RWPE2 (cell line): ENCODE measurements around the gene UNC119.

Experiments used
- ATAC-seq: fragments of 200-7000 bp; cut with Tn5 transposase; 3 replicates; pipeline ENCODE4 v1.9.1; 2021; ENCODE audit warnings: low read depth
- DNase-seq: peaks from one replicate; pipeline ENCODE4 v3.0.0-alpha.2; 2020; ENCODE audit warnings: low spot score
- H3K27ac ChIP-seq: fragments of 450-650 bp; 2 replicates; pipeline ENCODE4 v1.5.1; 2017; ENCODE audit warnings: mild to moderate bottlenecking; ENCODE audit not compliant: poor library complexity, severe bottlenecking
- H3K27me3 ChIP-seq: fragments of 250-450 bp; sonication (Bioruptor Pico); 2 replicates; pipeline ENCODE4 v1.5.1; 2021; ENCODE audit warnings: mild to moderate bottlenecking, moderate library complexity; ENCODE audit not compliant: insufficient read depth, poor library complexity, severe bottlenecking
- H3K36me3 ChIP-seq: fragments of 250-450 bp; sonication (Bioruptor Pico); 2 replicates; pipeline ENCODE4 v1.5.1; 2020; ENCODE audit warnings: low read depth, mild to moderate bottlenecking, moderate library complexity
- H3K4me1 ChIP-seq: fragments of 250-450 bp; sonication (Bioruptor Pico); 2 replicates; pipeline ENCODE4 v1.5.1; 2021; ENCODE audit warnings: mild to moderate bottlenecking, moderate library complexity; ENCODE audit not compliant: insufficient read depth, poor library complexity, severe bottlenecking
- H3K4me3 ChIP-seq: fragments of 250-450 bp; sonication (Bioruptor Pico); 2 replicates; pipeline ENCODE4 v1.5.1; 2021; ENCODE audit warnings: mild to moderate bottlenecking, moderate library complexity; ENCODE audit not compliant: severe bottlenecking
- H3K9me3 ChIP-seq: fragments of 250-450 bp; sonication (Bioruptor Pico); 2 replicates; pipeline ENCODE4 v1.5.1; 2021; ENCODE audit warnings: mild to moderate bottlenecking, moderate library complexity; ENCODE audit not compliant: severe bottlenecking
- CTCF ChIP-seq: fragments of 450-650 bp; IDR thresholded peaks from one replicate; pipeline ENCODE4 v1.5.1; 2017; ENCODE audit warnings: mild to moderate bottlenecking, moderate library complexity; ENCODE audit not compliant: poor library complexity, severe bottlenecking

Gene UNC119

GRCh38 chr17:28551421-28552175 is 826 bp downstream of the UNC119 start:
- Histone ChIP-seq H3K27ac (peak overlapping the region; percentile 19), H3K4me1 (no peaks in the 10 kb centered on the region), H3K36me3 (peaks cover 23% of the 10 kb centered on the region), H3K4me3 (peak overlapping the region; percentile 89), H3K9me3 (no peaks in the 10 kb centered on the region), H3K27me3 (no peaks in the 10 kb centered on the region)
- no peak for TF ChIP-seq CTCF
- ATAC-seq (peak; percentile 40; the same call in 2 of the 3 replicates), DNase-seq (no peak)

DNA sequence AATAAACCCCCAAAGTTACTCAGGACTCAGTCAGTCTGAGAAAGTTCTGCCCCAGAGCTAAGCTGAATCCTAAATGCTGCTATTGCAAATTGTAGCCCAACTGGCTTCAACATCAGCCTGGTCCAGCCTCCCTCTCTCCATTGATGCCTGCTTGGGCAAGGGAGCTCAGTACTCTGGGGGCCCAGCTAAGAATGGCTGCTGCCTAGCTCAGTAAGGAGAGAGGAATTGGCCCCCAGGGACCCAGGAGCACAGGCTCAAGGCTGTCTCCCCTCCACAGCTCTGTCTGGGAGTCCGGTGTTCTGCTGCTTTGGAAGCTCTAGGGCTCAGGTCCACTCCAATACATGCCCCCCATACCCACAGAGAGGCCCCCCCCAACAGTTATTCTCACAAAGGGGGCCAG is 1.6 kb downstream of the UNC119 start:
- DNase-seq (no peak), ATAC-seq (no peak)
- no peaks in the 10 kb centered on the region for H3K9me3 ChIP-seq
- H3K4me3 ChIP-seq = no peak overlapping the region
- H3K4me1 ChIP-seq = no peaks in the 10 kb centered on the region
- TF ChIP-seq CTCF = no peak
- H3K27ac ChIP-seq = no peak overlapping the region
- H3K27me3 ChIP-seq = no peaks in the 10 kb centered on the region
- H3K36me3 ChIP-seq = peaks cover 16% of the 10 kb centered on the region

GRCh38 chr17:28549236-28550132 is 2.9 kb downstream of the UNC119 start:
- Histone ChIP-seq H3K4me1 (no peaks in the 10 kb centered on the region), H3K27ac (no peak overlapping the region), H3K9me3 (no peaks in the 10 kb centered on the region), H3K27me3 (no peaks in the 10 kb centered on the region), H3K4me3 (no peak overlapping the region), H3K36me3 (peaks cover 13% of the 10 kb centered on the region)
- DNase-seq (no peak), ATAC-seq (no peak)
- TF ChIP-seq CTCF = no peak

GRCh38 chr17:28548417-28549130 is 3.9 kb downstream of the UNC119 start:
- ATAC-seq = no peak
- no peaks in the 10 kb centered on the region for H3K4me1 ChIP-seq
- no peak overlapping the region for H3K27ac ChIP-seq
- peak; percentile 51 for TF ChIP-seq CTCF
- H3K9me3 ChIP-seq = no peaks in the 10 kb centered on the region
- no peak overlapping the region for H3K4me3 ChIP-seq
- H3K36me3 ChIP-seq = peaks cover 5% of the 10 kb centered on the region
- no peaks in the 10 kb centered on the region for H3K27me3 ChIP-seq
- DNase-seq = no peak
